DND-41 (cell line): ENCODE data around the gene CDO1.

Source experiments
- CTCF ChIP-seq: IDR thresholded peaks from 2 replicates; pipeline ENCODE4 v1.5.1; 2012; ENCODE audit warnings: borderline replicate concordance, low read length, moderate library complexity, mild to moderate bottlenecking; ENCODE audit not compliant: poor library complexity, severe bottlenecking; ENCODE audit errors: extremely low read depth
- EZH2 ChIP-seq: IDR thresholded peaks from 3 replicates; pipeline ENCODE4 v1.6.1; 2012; ENCODE audit warnings: borderline replicate concordance, low read depth, mild to moderate bottlenecking, moderate library complexity, low read length, inconsistent platforms; ENCODE audit not compliant: severe bottlenecking

DNA sequence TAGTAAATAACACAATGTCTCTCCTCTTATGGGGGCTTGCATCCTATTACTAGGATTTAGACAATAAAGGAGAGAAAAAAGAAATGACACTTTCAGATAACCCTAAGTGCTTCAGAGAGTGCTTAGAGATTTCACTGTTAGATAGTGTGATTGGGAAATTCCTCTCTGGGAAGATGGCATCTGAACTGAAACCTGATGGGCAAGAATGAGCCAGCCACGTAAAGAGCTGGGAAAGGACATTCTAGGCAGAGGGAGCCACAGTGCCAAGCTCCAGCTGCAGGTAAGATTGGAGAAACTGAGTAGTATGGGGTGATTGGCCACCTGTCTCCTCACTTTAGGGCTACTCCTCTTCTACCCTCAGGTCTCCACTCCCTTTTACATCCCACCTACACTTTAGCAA is 14.5 kb downstream of the CDO1 start:
- TF ChIP-seq CTCF (no peak), EZH2 (no peak)
